GM12872 (cell line): Measurements from ENCODE around the gene TMEM59.

Experiments used
- CTCF ChIP-seq: IDR thresholded peaks from 3 replicates; pipeline ENCODE4 v1.5.1; 2011; ENCODE audit warnings: low read depth, mild to moderate bottlenecking, low read length, moderate library complexity; ENCODE audit not compliant: insufficient read depth

Gene TMEM59

GRCh38 chr1:54028306-54029251 is 24.4 kb downstream of the TMEM59 start:
- no peak for TF ChIP-seq CTCF

- TF ChIP-seq CTCF, result no peak
Measured at GRCh38 chr1:54027848-54028247, 25.2 kb downstream of the TMEM59 start.

GRCh38 chr1:54024358-54024757 is 28.6 kb downstream of the TMEM59 start:
- no peak for TF ChIP-seq CTCF

- TF ChIP-seq CTCF, result no peak
Measured at GRCh38 chr1:54018635-54019034, 34.4 kb downstream of the TMEM59 start.

- TF ChIP-seq CTCF, result no peak
Measured at GRCh38 chr1:54017979-54018378, 35.0 kb downstream of the TMEM59 start, which contains the start of gene LDLRAD1. LDLRAD1 (minus strand) TSS chr1:54018186; CDS start chr1:54018112, 74 bp downstream.

- TF ChIP-seq CTCF, result no peak
Measured at GRCh38 chr1:54016343-54017282, 36.4 kb downstream of the TMEM59 start.
